GM12892 (cell line): ENCODE measurements around the gene GNG14.

ENCODE experiments used
- POLR2A ChIP-seq: IDR thresholded peaks from 2 replicates; pipeline ENCODE4 v1.6.1; 2011; ENCODE audit warnings: low read depth, low read length, control low read depth
- POLR2AphosphoS5 ChIP-seq: IDR thresholded peaks from 2 replicates; pipeline ENCODE4 v1.6.1; 2011; ENCODE audit warnings: low read depth, low read length, control low read depth

GRCh38 chr19:12656899-12657571, 30.8 kb upstream of the GNG14 start:
- TF ChIP-seq POLR2A, result no peak
- TF ChIP-seq POLR2AphosphoS5, result no peak
